Iris pigment epithelial cell (primary cell): Measurements from ENCODE around the gene DNM1.

ENCODE experiments used
- DNase-seq: peaks from one replicate; pipeline ENCODE4 v3.0.0-alpha.2; 2011; ENCODE audit warnings: low read depth

The DNM1 gene

DNA sequence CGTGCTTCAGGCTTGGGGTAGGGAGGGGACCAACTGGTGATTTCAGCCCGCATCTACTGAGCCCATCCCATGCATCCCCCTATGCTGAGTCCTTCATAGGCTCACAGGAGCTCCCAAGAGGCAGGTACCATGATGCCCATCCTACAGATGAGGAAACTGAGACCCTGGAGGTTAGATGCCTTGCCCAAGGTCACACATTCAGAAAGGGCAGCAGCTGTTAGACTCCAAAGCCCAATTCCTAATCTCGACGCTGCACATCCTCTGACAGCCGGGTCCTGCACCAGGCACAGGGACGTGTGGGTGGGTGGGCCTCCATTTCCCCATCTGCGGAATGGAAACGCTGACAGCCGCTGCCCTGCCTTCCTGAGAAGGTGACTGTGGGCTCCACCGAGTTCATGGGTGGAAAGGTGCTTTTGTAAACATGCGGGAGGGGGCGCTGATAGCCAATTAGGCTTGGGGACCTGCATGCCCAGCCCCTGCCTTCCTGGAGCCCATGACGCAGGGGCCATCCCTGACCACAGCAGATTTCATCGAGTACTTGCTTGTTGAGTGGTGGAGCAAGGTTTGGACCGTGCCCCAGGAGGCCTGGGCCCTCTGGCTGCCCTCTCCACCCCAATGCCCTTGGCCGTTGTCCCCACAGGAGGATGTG, 2.2 kb downstream of the DNM1 start:
- DNase-seq = no peak

GRCh38 chr9:128206484-128206883, 3.3 kb downstream of the DNM1 start:
- no peak for DNase-seq

- no peak for DNase-seq
These were observed 4.0 kb downstream of the DNM1 start for GRCh38 chr9:128206916-128207910.

DNA sequence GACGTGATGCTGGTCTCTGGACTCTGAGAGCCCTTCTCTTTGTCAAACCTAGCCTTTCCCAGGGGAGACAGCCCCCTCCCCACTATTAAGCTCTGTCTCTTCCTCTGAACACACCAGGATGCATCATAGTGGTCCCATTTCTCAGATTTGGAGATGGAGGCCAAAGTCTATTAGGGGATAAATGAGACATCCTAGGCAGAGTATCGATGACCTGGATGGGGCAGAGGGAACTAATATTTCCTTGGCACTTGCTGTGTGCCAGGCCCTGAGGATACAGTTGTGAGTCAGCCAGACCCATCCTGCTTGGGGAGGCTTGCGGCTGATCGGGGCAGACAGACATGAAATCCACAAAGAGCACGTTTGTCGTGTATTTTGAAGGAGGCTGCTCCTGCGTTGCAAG, 5.2 kb downstream of the DNM1 start:
- no peak for DNase-seq

GRCh38 chr9:128208946-128209669, 5.9 kb downstream of the DNM1 start:
- DNase-seq = no peak

DNA sequence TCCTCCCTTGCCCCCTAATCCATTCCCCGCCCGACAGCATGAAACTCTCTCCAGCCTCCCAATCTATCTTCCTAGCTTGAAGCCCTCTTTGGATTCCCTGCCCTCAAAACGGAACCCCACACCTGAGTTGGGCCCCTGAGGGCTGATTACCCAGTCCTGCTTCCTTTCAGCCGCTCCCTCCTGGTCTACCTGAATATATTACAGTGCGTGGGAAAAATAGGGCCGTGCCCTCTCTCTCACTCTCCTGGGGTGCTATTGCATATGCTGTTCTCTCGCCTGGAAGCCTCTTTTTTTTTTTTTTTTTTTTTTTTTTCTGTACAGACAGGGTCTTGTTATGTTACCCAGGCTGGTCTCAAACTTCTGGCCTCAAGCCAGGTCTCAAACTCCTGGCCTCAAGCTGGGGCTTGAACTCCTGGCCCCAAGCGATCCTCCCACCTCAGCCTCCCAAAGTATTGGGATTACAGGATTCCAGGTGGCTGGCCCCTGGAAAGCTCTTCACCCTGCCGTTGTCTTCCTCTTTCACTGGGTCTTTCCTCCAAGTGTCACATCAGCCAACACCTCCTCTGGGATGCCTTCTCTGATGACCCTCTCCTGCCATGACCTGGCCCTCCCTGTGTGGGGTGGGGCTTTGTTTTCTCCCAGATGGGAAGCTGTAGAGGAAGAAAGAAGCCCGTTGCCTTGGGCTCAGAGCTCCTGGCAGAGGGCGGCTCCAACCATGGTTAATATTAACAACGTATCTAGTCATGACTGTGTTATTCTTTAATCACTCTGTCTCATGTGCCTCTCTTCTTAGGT, 8.2 kb downstream of the DNM1 start:
- no peak for DNase-seq

- DNase-seq = no peak
These were observed 8.8 kb downstream of the DNM1 start for GRCh38 chr9:128211981-128212281.

- DNase-seq = no peak
These were observed 10.7 kb downstream of the DNM1 start for GRCh38 chr9:128213746-128214497.

DNA sequence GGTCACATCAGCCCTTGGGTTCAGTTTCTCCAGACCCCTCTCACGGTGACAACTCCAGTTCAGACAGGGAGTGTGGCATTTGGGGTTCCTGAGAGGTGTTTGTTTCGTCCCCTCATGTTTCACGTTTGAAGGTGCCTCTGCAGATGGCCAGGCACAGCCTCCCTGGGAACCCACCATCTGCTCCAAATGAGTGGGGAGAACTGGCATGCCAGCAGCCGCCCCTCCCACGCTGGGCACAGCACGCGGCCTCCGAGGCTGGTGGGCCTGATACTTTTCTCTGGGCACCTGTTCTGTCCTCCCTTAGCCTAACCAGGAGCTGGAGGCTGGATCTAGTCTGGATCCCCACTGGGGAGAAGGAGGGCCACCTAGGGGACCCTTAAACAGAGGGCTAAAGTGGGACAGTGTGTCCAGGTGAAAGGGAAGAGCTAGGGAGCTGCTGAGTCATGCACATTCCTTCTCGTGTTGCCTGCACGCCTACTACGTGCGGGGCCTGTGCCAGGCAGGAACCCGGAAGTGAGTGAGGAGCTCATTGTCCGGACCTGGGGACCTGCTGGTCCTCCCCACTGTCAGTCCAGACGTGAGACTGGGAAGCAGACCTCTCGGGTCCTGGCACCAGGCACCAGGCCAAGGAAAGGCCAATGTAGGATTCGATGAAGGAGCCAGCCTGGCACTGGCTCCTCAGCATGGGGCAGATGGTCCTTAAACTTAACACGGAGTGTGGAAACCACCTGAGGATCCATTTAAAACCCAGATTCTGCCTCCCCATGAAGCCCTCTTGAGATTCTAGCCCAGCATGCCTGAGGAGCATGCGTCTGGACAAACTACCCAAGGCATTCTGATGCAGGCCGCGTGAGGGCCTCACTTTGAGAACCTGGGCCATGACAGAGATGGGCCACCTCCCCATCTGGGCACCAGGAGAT, 11.7 kb downstream of the DNM1 start:
- peak; percentile 19 for DNase-seq

- DNase-seq = peak; percentile 84
These were observed 12.6 kb downstream of the DNM1 start for GRCh38 chr9:128215491-128216409.

- no peak for DNase-seq
These were observed 13.8 kb downstream of the DNM1 start for GRCh38 chr9:128216781-128217553.

GRCh38 chr9:128218172-128218517, 15.0 kb downstream of the DNM1 start:
- DNase-seq = no peak

GRCh38 chr9:128218518-128219389, 15.6 kb downstream of the DNM1 start:
- DNase-seq = peak; percentile 93

DNA sequence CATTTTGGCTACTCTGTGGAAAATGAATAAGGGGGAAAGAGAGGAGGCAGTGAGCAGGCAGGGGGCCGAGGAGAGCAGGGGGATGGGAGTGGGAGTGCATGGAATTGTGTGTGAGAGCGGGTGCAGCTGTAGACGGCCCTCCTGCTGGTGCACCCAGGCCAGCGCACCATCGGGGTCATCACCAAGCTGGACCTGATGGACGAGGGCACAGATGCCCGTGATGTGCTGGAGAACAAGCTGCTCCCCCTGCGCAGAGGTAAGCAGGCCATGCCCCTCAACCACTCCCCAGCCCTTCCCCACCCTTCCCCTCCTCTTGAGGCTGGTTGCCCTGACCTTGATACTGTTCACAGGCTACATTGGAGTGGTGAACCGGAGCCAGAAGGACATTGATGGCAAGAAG, 16.7 kb downstream of the DNM1 start:
- no peak for DNase-seq

- no peak for DNase-seq
These were observed 18.8 kb downstream of the DNM1 start for GRCh38 chr9:128222026-128222425.

DNA sequence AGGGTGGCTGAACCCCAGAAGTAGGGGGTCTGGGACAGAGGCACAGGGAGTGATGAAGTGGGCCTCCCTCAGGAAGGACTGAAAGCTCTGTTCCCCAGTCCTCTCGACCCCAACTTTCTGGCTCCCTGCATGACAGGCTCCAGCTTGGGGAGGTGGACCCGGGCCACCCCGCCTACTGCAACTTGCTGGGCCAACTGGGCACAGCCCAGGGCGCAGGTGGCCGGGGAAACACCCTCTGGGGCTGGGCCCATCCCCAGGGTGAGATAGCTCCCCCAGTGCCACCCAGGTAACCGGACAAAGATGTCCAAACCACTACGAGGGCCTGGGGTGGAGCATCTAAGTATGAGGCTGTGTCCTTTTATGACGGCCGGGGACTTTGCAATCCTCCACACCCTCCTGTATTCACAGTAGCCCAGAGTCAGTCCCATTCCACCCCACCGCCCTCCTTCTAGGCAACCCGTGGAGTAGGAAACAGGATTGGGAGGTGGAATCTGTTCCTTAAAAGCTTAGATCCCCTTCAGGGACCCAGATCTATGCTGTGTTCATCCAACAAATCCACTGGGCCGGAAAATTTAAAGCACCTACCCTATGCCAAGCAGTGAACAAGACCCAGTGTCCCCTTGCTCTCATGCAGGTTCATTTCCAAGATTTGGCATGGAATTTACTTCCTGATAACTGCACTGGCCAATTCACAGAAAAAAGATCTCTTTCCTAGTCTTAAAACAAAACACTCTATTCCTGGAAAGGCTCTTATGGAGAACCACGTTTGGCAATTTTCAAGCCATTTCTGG, 19.9 kb downstream of the DNM1 start:
- no peak for DNase-seq

GRCh38 chr9:128224877-128225276, 21.7 kb downstream of the DNM1 start:
- DNase-seq = no peak
